K562 (cell line): ENCODE results near the gene AICDA. TPM values are rescaled to one million over a fixed set of nuclear protein-coding genes. Genes with fewer than 3 reads are reported as not detected.
"Not testable (repeated sequence)": the region's sequence is repeated elsewhere in the genome, so short reads cannot be mapped to it uniquely, and the experiment has no call there.

Source experiments
- ATAC-seq: fragments of 200-7000 bp; cut with Tn5 transposase; 3 replicates; pipeline ENCODE4 v1.9.1; 2020; ENCODE audit warnings: moderate library complexity
- BruUV-seq: library from RNA; stranded (reverse); fragments of 400-500 nt; replicated peaks from 2 replicates; lab custom pipeline; 2021; lab: Mats Ljungman, UMichigan
- CTCF ChIA-PET: fragments of 300-600 bp; formaldehyde crosslinking; extraction: SDS; loops from one replicate; lab custom pipeline; 2021; ENCODE audit warnings: low intra/inter-chr PET ratio; lab: Yijun Ruan, JAX
- POLR2A ChIA-PET: fragments of 300-600, 350-650 bp; sonication (Branson Sonifier 250); formaldehyde crosslinking; extraction: SDS; loops from one replicate; lab custom pipeline; 2021; ENCODE audit warnings: antibody characterized with exemption, inconsistent platforms; lab: Yijun Ruan, JAX
- DNase-seq, 4 experiments: peaks; one replicate each; pipeline versions ENCODE4 v3.0.0 to v3.0.0-alpha.2; 2011 to 2018; ENCODE audit warnings: low spot score in 3 of 4, mixed read lengths in 3 of 4; ENCODE audit errors: extremely low read depth in 1 of 4
- FAIRE-seq: peaks from 2 replicates; lab custom pipeline; 2011; peaks lifted over from hg19 to GRCh38; lab: Jason Lieb, UNC
- H2AFZ ChIP-seq: 2 replicates; pipeline ENCODE4 v1.6.0; 2011; ENCODE audit warnings: low read depth, low read length, control low read depth, inconsistent platforms
- H3K27ac ChIP-seq: fragments of 200-600 bp; 3 replicates; pipeline ENCODE4 v1.8.0; 2011; ENCODE audit warnings: low read depth, mild to moderate bottlenecking, control low read depth, inconsistent platforms, low read length, moderate library complexity, mixed read lengths; ENCODE audit errors: extremely low read depth
- H3K27me3 ChIP-seq, 2 experiments: fragments of 300-600 bp in 1 of 2; 2 replicates in 1 of 2; 3 replicates in 1 of 2; pipeline versions ENCODE4 v1.6.0 to v1.8.0; 2011; ENCODE audit warnings: inconsistent platforms in 2 of 2, low read length in 2 of 2, mild to moderate bottlenecking in 1 of 2, mixed read lengths in 1 of 2, moderate library complexity in 1 of 2; ENCODE audit not compliant: control insufficient read depth in 2 of 2, insufficient read depth in 2 of 2
- H3K36me3 ChIP-seq: fragments of 300-600 bp; 3 replicates; pipeline ENCODE4 v1.8.0; 2011; ENCODE audit warnings: mild to moderate bottlenecking, low read length, inconsistent platforms; ENCODE audit not compliant: control insufficient read depth, insufficient read depth
- H3K4me1 ChIP-seq, 2 experiments: fragments of 200-600 bp in 1 of 2; replicated peaks in 1 of 2; 2 replicates in 1 of 2; 3 replicates in 1 of 2; pipeline versions ENCODE4 v1.5.1 to v1.8.0; 2011; ENCODE audit warnings: inconsistent platforms in 2 of 2, low read length in 2 of 2, mild to moderate bottlenecking in 1 of 2, mixed read lengths in 1 of 2, moderate library complexity in 1 of 2; ENCODE audit not compliant: control insufficient read depth in 2 of 2, insufficient read depth in 2 of 2
- H3K4me2 ChIP-seq: 2 replicates; pipeline ENCODE4 v1.6.1; 2011; ENCODE audit warnings: low read length, control low read depth, inconsistent platforms, mixed read lengths; ENCODE audit not compliant: insufficient read depth
- H3K4me3 ChIP-seq: fragments of 200-600 bp; sonication (generic), shearing (Covaris generic); 2 replicates; pipeline ENCODE4 v1.5.1; 2016; ENCODE audit warnings: control low read depth, inconsistent platforms
- H3K79me2 ChIP-seq: fragments of 200-600 bp; 3 replicates; pipeline ENCODE4 v1.8.0; 2011; ENCODE audit warnings: low read length, inconsistent platforms; ENCODE audit not compliant: control insufficient read depth, insufficient read depth
- H3K9ac ChIP-seq, 2 experiments: 2 replicates each; pipeline versions ENCODE4 v1.6.0 to v1.6.1; 2011; ENCODE audit warnings: low read depth in 2 of 2, low read length in 2 of 2, control low read depth in 1 of 2, inconsistent platforms in 1 of 2, mild to moderate bottlenecking in 1 of 2, mixed read lengths in 1 of 2; ENCODE audit not compliant: insufficient read depth in 1 of 2
- H3K9me1 ChIP-seq: one replicate; pipeline ENCODE4 v1.6.0; 2011; ENCODE audit warnings: inconsistent platforms, mild to moderate bottlenecking, low read length, moderate library complexity; ENCODE audit not compliant: control insufficient read depth, insufficient read depth
- H3K9me3 ChIP-seq: replicated peaks from 2 replicates; pipeline ENCODE4 v1.5.1; 2011; ENCODE audit warnings: low read depth, low read length, inconsistent platforms; ENCODE audit not compliant: control insufficient read depth, insufficient read depth
- H4K20me1 ChIP-seq: replicated peaks from 2 replicates; pipeline ENCODE4 v1.6.1; 2011; ENCODE audit warnings: low read length, inconsistent platforms, mixed read lengths; ENCODE audit not compliant: control insufficient read depth, insufficient read depth
- FOSL1 ChIP-seq: fragments of 200-800 bp; sonication (Bioruptor generic); conservative IDR thresholded peaks from 2 replicates; pipeline ENCODE4 v1.6.1; 2016; ENCODE audit warnings: missing genetic modification characterization, missing compliant biosample characterization
- FOXK1 ChIP-seq: sonication (generic); formaldehyde crosslinking; IDR thresholded peaks from 2 replicates; pipeline ENCODE4 v1.8.0; 2022; ENCODE audit warnings: missing genetic modification reagents, mild to moderate bottlenecking, borderline replicate concordance
- SMAD1 ChIP-seq: fragments of 150-350 bp; IDR thresholded peaks from 2 replicates; pipeline ENCODE4 v1.6.1; 2014; ENCODE audit warnings: low read length, low read depth; ENCODE audit not compliant: partially characterized antibody
- ZBTB12 ChIP-seq: fragments of 250-450 bp; sonication (Bioruptor Pico); IDR thresholded peaks from 2 replicates; pipeline ENCODE4 v1.4.0; 2020
- WGBS: fragments of 100-300 bp; shearing (Covaris generic); methylation state at CpG from one replicate; pipeline ENCODE4 v1.1.6; 2016; ENCODE audit warnings: low coverage, mixed read lengths; ENCODE audit not compliant: insufficient coverage; ENCODE audit errors: missing lambda C conversion rate; 5-methylcytosine and 5-hydroxymethylcytosine counted together
- in situ Hi-C: fragments of 300-500 bp; cut with MboI; formaldehyde crosslinking; loops from 4 replicates; pipeline ENCODE4 v1.15.0; 2018; ENCODE audit warnings: inconsistent platforms, mixed read lengths
- intact Hi-C: fragments of 100-400 bp; cut with micrococcal nuclease; formaldehyde crosslinking; loops from 2 replicates; pipeline ENCODE4 v1.14.2; 2022
- polyA plus RNA-seq, 8 experiments: library from polyadenylated mRNA; depleted of rRNA in 4 of 8; stranded (reverse) in 5 of 8; unstranded in 3 of 8; fragments of >200 nt; fragmentation: Nextera tagmentation in 2 of 8; fragmentation: Illumina TruSeq in 1 of 8; extraction: Ambion mirVana in 2 of 8; extraction: Trizol in 1 of 8; gene quantifications; 2 replicates each; pipeline versions ENCODE4 v1.2.1 to v1.2.3, GENCODE V29; 2011 to 2014; ENCODE audit warnings: inconsistent platforms in 1 of 8, missing spikeins in 1 of 8
- total RNA-seq, 7 experiments: library from RNA; depleted of rRNA in 6 of 7; stranded (reverse); fragments of >200 nt in 6 of 7; fragmentation: Illumina TruSeq in 2 of 7; extraction: Trizol in 2 of 7; gene quantifications; 2 replicates each; pipeline versions ENCODE4 v1.2.1 to v1.2.3, GENCODE V29; 2011 to 2021; ENCODE audit warnings: low replicate concordance in 1 of 7
- TF ChIP-seq, protein P1 (sequence below): fragments of 450-650 bp; IDR thresholded peaks from 2 replicates; pipeline ENCODE4 v1.6.1; 2016; ENCODE audit warnings: borderline replicate concordance

Gene AICDA
- total and polyA plus RNA-seq, 9 of the 15 experiments (the other 6 are each of a cell fraction or from before 2014, with no cell fraction given) = not detected

DNA sequence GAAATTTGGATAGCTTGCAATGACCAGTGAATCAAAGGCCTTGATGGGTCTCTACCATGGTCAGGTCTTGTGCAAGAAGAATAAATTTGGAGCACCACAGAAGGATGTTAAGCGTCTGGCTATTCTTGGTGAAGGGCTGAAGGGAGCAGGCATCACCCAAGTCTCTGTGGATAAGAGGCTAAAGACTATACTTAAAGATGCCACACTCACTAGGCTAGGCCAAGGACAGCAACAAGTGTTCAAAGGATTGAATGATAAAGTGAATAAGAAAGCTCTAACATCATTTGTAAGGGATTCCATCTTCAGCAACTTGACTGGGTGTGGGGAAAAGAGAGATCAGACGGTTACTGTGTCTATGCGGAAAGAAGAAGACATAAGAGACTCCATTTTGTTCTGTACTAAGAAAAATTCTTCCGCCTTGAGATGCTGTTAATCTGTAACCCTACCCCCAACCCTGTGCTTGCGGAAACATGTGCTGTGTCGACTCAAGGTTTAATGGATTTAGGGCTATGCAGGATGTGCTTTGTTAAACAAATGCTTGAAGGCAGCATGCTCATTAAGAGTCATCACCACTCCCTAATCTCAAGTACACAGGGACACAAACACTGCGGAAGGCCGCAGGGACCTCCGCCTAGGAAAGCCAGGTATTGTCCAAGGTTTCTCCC is 22.8 kb upstream of the AICDA start:
- H2AFZ ChIP-seq, H3K36me3 ChIP-seq, H3K4me1 ChIP-seq, FAIRE-seq, BruUV-seq, in situ Hi-C loops, H3K9me3 ChIP-seq, H3K79me2 ChIP-seq, H3K9me1 ChIP-seq, H3K4me3 ChIP-seq, intact Hi-C loops, H3K4me2 ChIP-seq, H3K27ac ChIP-seq, CTCF ChIA-PET, POLR2A ChIA-PET, ATAC-seq, DNase-seq, H4K20me1 ChIP-seq, H3K9ac ChIP-seq: not testable (repeated sequence)
- WGBS = 0% methylated on average over 6 of the region's 9 CpGs
- H3K27me3 ChIP-seq = peaks cover 10 to 30% of the 10 kb centered on the region in 2 experiments; a peak in 3 of 5 replicates

GRCh38 chr12:8630131-8630530 is 17.5 kb upstream of the AICDA start:
- no peak overlapping the region for H3K4me3 ChIP-seq
- H2AFZ ChIP-seq = no peak overlapping the region
- H3K79me2 ChIP-seq = no peaks in the 10 kb centered on the region
- H4K20me1 ChIP-seq = no peaks in the 10 kb centered on the region
- TF ChIP-seq ZBTB12 (no peak), FOSL1 (tag) (no peak), FOXK1 (CRISPR knock-in tag) (no peak), SMAD1 (no peak)
- TF ChIP-seq, protein P1, sequence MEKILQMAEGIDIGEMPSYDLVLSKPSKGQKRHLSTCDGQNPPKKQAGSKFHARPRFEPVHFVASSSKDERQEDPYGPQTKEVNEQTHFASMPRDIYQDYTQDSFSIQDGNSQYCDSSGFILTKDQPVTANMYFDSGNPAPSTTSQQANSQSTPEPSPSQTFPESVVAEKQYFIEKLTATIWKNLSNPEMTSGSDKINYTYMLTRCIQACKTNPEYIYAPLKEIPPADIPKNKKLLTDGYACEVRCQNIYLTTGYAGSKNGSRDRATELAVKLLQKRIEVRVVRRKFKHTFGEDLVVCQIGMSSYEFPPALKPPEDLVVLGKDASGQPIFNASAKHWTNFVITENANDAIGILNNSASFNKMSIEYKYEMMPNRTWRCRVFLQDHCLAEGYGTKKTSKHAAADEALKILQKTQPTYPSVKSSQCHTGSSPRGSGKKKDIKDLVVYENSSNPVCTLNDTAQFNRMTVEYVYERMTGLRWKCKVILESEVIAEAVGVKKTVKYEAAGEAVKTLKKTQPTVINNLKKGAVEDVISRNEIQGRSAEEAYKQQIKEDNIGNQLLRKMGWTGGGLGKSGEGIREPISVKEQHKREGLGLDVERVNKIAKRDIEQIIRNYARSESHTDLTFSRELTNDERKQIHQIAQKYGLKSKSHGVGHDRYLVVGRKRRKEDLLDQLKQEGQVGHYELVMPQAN = no peak
- no peaks in the 10 kb centered on the region for H3K9me3 ChIP-seq
- ChIA-PET POLR2A (interaction anchor here (1.5 kb wide), 1 partner anchor 12 kb away, joined by 5 read pairs; no protein-coding TSS in a partner anchor), CTCF (no interaction called here)
- ATAC-seq (no peak), FAIRE-seq (no peak), DNase-seq (no peak)
- peaks cover 5 to 10% of the 10 kb centered on the region in 2 experiments; a peak in 3 of 5 replicates for H3K27me3 ChIP-seq
- intact Hi-C loops = no loop called here
- in situ Hi-C loops = no loop called here
- H3K36me3 ChIP-seq = no peaks in the 10 kb centered on the region
- no peaks in the 10 kb centered on the region for H3K4me1 ChIP-seq
- no TSS peak for BruUV-seq
- WGBS = 0% methylated on average over 4 of the region's 4 CpGs
- no peak overlapping the region for H3K9ac ChIP-seq
- H3K27ac ChIP-seq = no peak overlapping the region
- no peak overlapping the region for H3K4me2 ChIP-seq
- H3K9me1 ChIP-seq = no peaks in the 10 kb centered on the region
